ENCODE results near the gene COA1.

DNA sequence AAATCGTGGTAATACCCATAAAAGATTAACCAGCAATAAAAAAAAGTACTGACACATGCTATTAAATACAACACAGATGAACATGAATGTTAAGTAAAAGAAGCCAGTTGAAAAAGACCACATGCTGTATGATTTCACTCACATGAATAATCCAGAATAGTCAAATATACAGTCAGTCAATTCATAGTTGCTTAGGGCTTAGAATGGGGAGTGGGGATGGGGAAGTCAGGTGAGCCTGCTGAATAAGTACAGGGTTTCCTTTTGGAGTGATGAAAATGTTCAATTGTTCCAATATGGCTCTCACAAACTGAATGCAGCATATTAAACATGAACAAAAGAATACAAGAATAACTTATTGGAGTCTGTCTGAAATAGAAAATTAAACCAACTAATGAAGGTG lies 1.8 kb downstream of the COA1 start:
- TF ChIP-seq, protein P1, sequence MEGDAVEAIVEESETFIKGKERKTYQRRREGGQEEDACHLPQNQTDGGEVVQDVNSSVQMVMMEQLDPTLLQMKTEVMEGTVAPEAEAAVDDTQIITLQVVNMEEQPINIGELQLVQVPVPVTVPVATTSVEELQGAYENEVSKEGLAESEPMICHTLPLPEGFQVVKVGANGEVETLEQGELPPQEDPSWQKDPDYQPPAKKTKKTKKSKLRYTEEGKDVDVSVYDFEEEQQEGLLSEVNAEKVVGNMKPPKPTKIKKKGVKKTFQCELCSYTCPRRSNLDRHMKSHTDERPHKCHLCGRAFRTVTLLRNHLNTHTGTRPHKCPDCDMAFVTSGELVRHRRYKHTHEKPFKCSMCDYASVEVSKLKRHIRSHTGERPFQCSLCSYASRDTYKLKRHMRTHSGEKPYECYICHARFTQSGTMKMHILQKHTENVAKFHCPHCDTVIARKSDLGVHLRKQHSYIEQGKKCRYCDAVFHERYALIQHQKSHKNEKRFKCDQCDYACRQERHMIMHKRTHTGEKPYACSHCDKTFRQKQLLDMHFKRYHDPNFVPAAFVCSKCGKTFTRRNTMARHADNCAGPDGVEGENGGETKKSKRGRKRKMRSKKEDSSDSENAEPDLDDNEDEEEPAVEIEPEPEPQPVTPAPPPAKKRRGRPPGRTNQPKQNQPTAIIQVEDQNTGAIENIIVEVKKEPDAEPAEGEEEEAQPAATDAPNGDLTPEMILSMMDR (IDR thresholded peaks at IDR 0.05): no peak
- TF ChIP-seq EP300 (IDR thresholded peaks at IDR 0.05; ENCODE audit: low read depth) (no peak), POLR2AphosphoS5 (IDR thresholded peaks at IDR 0.05) (no peak)
